ENCODE data around the gene PDGFRA. TPM values are rescaled to one million over a fixed set of nuclear protein-coding genes. Genes with fewer than 3 reads are reported as not detected.
A peak's percentile ranks its signal among the peaks of the same experiment; 100 is the strongest.
"Not testable (repeated sequence)": the region's sequence is repeated elsewhere in the genome, so short reads cannot be mapped to it uniquely, and the experiment has no call there.

The PDGFRA gene
- total and polyA plus RNA-seq, 8 donors, result 8.2 to 371 (median 52.4) TPM

GRCh38 chr4:54330896-54331295, 101.8 kb downstream of the PDGFRA start:
- no peak overlapping the region for H3K27ac ChIP-seq
- WGBS, 5 donors, result 87 to 91% (median 89%) methylated on average over 3 of the region's 3 CpGs
- TF ChIP-seq POLR2A (IDR thresholded peaks at IDR 0.05), result no peak
- TF ChIP-seq CTCF (IDR thresholded peaks at IDR 0.05), result no peak
- no peak for TF ChIP-seq POLR2AphosphoS5 (IDR thresholded peaks at IDR 0.05)
- no peak for TF ChIP-seq EP300 (IDR thresholded peaks at IDR 0.05)
- no peak for DNase-seq
- H3K4me1 ChIP-seq, result no peaks in the 10 kb centered on the region
- H3K36me3 ChIP-seq, result no peaks in the 10 kb centered on the region
- H3K27me3 ChIP-seq, result no peaks in the 10 kb centered on the region
- H3K4me3 ChIP-seq, result no peak overlapping the region
- H3K9me3 ChIP-seq, result no peaks in the 10 kb centered on the region
- intact Hi-C loops (cut with DNase I; ENCODE audit: low total_unique reads), result no loop called here

- intact Hi-C loops (cut with DNase I; ENCODE audit: low total_unique reads), result no loop called here
- TF ChIP-seq POLR2AphosphoS5 (IDR thresholded peaks at IDR 0.05) (no peak), EP300 (IDR thresholded peaks at IDR 0.05) (no peak), CTCF (IDR thresholded peaks at IDR 0.05) (no peak), POLR2A (IDR thresholded peaks at IDR 0.05) (no peak)
- Histone ChIP-seq H3K36me3 (no peaks in the 10 kb centered on the region), H3K4me1 (no peaks in the 10 kb centered on the region), H3K4me3 (no peak overlapping the region), H3K9me3 (no peaks in the 10 kb centered on the region), H3K27ac (no peak overlapping the region), H3K27me3 (no peaks in the 10 kb centered on the region)
- DNase-seq, result no peak
- WGBS, 5 donors, result 61 to 79% (median 65%) methylated on average over 4 of the region's 4 CpGs
Observed at GRCh38 chr4:54332542-54332941, 103.4 kb downstream of the PDGFRA start.

GRCh38 chr4:54333657-54334056, 104.6 kb downstream of the PDGFRA start:
- intact Hi-C loops (cut with DNase I; ENCODE audit: low total_unique reads), result no loop called here
- Histone ChIP-seq H3K4me1 (no peaks in the 10 kb centered on the region), H3K36me3 (no peaks in the 10 kb centered on the region), H3K9me3 (no peaks in the 10 kb centered on the region), H3K27me3 (no peaks in the 10 kb centered on the region), H3K27ac (no peak overlapping the region), H3K4me3 (no peak overlapping the region)
- TF ChIP-seq CTCF (IDR thresholded peaks at IDR 0.05) (no peak), EP300 (IDR thresholded peaks at IDR 0.05) (no peak), POLR2AphosphoS5 (IDR thresholded peaks at IDR 0.05) (no peak), POLR2A (IDR thresholded peaks at IDR 0.05) (no peak)
- 86 to 96% (median 92%) methylated on average over 2 of the region's 2 CpGs for WGBS, 5 donors
- DNase-seq, result peak in 1 of 2 donors; percentile 17

GRCh38 chr4:54334769-54335168, 105.7 kb downstream of the PDGFRA start:
- H3K27ac ChIP-seq; H3K4me3 ChIP-seq; H3K9me3 ChIP-seq; H3K36me3 ChIP-seq; intact Hi-C loops (cut with DNase I; ENCODE audit: low total_unique reads); H3K4me1 ChIP-seq; DNase-seq; H3K27me3 ChIP-seq: not testable (repeated sequence)

GRCh38 chr4:54337009-54337408, 107.9 kb downstream of the PDGFRA start:
- Histone ChIP-seq H3K9me3 (no peaks in the 10 kb centered on the region), H3K4me1 (no peaks in the 10 kb centered on the region), H3K27ac (no peak overlapping the region), H3K36me3 (no peaks in the 10 kb centered on the region), H3K4me3 (no peak overlapping the region), H3K27me3 (no peaks in the 10 kb centered on the region)
- DNase-seq, result no peak
- WGBS, 5 donors, result 62 to 85% (median 70%) methylated on average over 4 of the region's 4 CpGs
- TF ChIP-seq POLR2AphosphoS5 (IDR thresholded peaks at IDR 0.05) (no peak), CTCF (IDR thresholded peaks at IDR 0.05) (no peak), POLR2A (IDR thresholded peaks at IDR 0.05) (no peak), EP300 (IDR thresholded peaks at IDR 0.05) (no peak)
- intact Hi-C loops (cut with DNase I; ENCODE audit: low total_unique reads), result no loop called here

GRCh38 chr4:54342067-54342466, 113.0 kb downstream of the PDGFRA start:
- H3K4me1 ChIP-seq; H3K9me3 ChIP-seq; intact Hi-C loops (cut with DNase I; ENCODE audit: low total_unique reads); H3K4me3 ChIP-seq; H3K36me3 ChIP-seq; DNase-seq; H3K27me3 ChIP-seq; H3K27ac ChIP-seq: not testable (repeated sequence)
- WGBS, 5 donors, result 60 to 84% (median 76%) methylated on average over 1 to 3 of the region's 3 CpGs

Measured in stomach (tissue), 9 donors.